Natural killer cell (primary cell): ENCODE measurements around the gene MYDGF. TPM values are rescaled to one million over a fixed set of nuclear protein-coding genes. Genes with fewer than 3 reads are reported as not detected.

Experiments
- ATAC-seq, 3 donors: fragments of 150-1000 bp in 2 of 3; fragments of 200-7000 bp in 1 of 3; cut with Tn5 transposase; 1 replicate in 1 of 3; 2 replicates in 2 of 3; pipeline ENCODE4 v1.10.0; 2021; ENCODE audit warnings: mild to moderate bottlenecking in 2 of 3, moderate library complexity in 2 of 3
- DNase-seq, 2 donors: peaks; one replicate each; pipeline versions ENCODE4 v3.0.0 to v3.0.0-alpha.2; 2013 to 2021; ENCODE audit warnings: mixed read lengths in 1 of 2
- H3K27ac ChIP-seq: one replicate; pipeline ENCODE4 v1.5.1; 2013; ENCODE audit warnings: mild to moderate bottlenecking, low read length
- H3K27me3 ChIP-seq: one replicate; pipeline ENCODE4 v1.6.1; 2013; ENCODE audit warnings: low read length; ENCODE audit not compliant: control insufficient read depth, insufficient read depth
- H3K36me3 ChIP-seq: one replicate; pipeline ENCODE4 v1.6.1; 2013; ENCODE audit warnings: low read length; ENCODE audit not compliant: control insufficient read depth, insufficient read depth
- H3K4me1 ChIP-seq: one replicate; pipeline ENCODE4 v1.6.1; 2013; ENCODE audit warnings: low read length; ENCODE audit not compliant: control insufficient read depth, insufficient read depth
- H3K4me3 ChIP-seq: one replicate; pipeline ENCODE4 v1.5.1; 2013; ENCODE audit warnings: low read length
- H3K9me3 ChIP-seq: one replicate; pipeline ENCODE4 v1.6.1; 2013; ENCODE audit warnings: low read length; ENCODE audit not compliant: control insufficient read depth, insufficient read depth
- H3K27ac Mint-ChIP-seq, 2 donors: one replicate each; pipeline ENCODE4 v1.8.0; 2022; ENCODE audit warnings: mild to moderate bottlenecking in 2 of 2, mixed read lengths in 2 of 2, moderate library complexity in 1 of 2
- H3K27me3 Mint-ChIP-seq, 2 donors: one replicate each; pipeline ENCODE4 v1.8.0; 2022; ENCODE audit warnings: low read depth in 2 of 2, mixed read lengths in 2 of 2
- H3K36me3 Mint-ChIP-seq: one replicate; pipeline ENCODE4 v1.8.0; 2022; ENCODE audit warnings: mixed read lengths
- H3K4me1 Mint-ChIP-seq, 2 donors: one replicate each; pipeline ENCODE4 v1.8.0; 2022; ENCODE audit warnings: mixed read lengths in 2 of 2
- H3K4me3 Mint-ChIP-seq: one replicate; pipeline ENCODE4 v1.8.0; 2022; ENCODE audit warnings: mild to moderate bottlenecking, moderate library complexity, mixed read lengths
- H3K9me3 Mint-ChIP-seq, 2 donors: one replicate each; pipeline ENCODE4 v1.8.0; 2022; ENCODE audit warnings: mixed read lengths in 2 of 2
- WGBS: methylation state at CpG from one replicate; pipeline ENCODE4 v1.1.7; 2013; ENCODE audit warnings: missing lambda C conversion rate; ENCODE audit not compliant: insufficient coverage; 5-methylcytosine and 5-hydroxymethylcytosine counted together
- intact Hi-C: fragments of 100-400 bp; cut with micrococcal nuclease; formaldehyde crosslinking; loops from one replicate; pipeline ENCODE4 v1.14.2; 2022
- total RNA-seq, 4 donors: library from RNA; stranded (reverse); fragments of 120-200 nt in 1 of 4; gene quantifications; one replicate each; pipeline versions ENCODE4 v1.2.3 to v1.2.4, GENCODE V29; 2013 to 2022
- TF ChIP-seq, protein P1 (sequence below): fragments of 200-600 bp; IDR thresholded peaks from one replicate; pipeline ENCODE4 v1.8.0; 2022; ENCODE audit warnings: antibody characterized with exemption

Gene MYDGF
- total RNA-seq, 3 donors from 2014 or later (not counting 1 experiment from before 2014, with no cell fraction given) = 36.9 to 41.8 (median 37.2) TPM

DNA sequence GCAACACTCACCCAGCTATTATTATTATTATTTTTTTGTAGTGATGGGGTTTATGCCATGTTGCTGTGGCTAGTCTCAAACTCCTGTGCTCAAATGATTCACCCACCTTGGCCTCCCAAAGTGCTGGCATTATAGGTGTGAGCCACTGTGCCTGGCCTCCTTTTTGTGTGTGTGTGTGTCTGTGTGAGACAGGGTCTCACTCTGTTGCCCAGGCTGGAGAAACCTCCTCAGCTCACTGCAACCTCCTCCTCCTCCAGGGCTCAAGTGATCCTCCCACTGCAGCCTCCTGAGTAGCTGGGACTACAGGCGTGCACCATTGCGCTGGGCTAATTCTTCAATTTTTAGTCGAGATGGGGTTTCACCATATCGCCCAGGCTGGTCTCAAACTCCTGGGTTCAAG lies 3.6 kb upstream of the MYDGF start:
- Histone ChIP-seq H3K4me1 (peaks cover 15% of the 10 kb centered on the region), H3K9me3 (no peaks in the 10 kb centered on the region), H3K4me3 (no peak overlapping the region), H3K27me3 (no peaks in the 10 kb centered on the region), H3K36me3 (peaks cover 12% of the 10 kb centered on the region), H3K27ac (no peak overlapping the region)
- intact Hi-C loops = no loop called here
- no peak for DNase-seq
- ATAC-seq = no peak
- TF ChIP-seq, protein P1, sequence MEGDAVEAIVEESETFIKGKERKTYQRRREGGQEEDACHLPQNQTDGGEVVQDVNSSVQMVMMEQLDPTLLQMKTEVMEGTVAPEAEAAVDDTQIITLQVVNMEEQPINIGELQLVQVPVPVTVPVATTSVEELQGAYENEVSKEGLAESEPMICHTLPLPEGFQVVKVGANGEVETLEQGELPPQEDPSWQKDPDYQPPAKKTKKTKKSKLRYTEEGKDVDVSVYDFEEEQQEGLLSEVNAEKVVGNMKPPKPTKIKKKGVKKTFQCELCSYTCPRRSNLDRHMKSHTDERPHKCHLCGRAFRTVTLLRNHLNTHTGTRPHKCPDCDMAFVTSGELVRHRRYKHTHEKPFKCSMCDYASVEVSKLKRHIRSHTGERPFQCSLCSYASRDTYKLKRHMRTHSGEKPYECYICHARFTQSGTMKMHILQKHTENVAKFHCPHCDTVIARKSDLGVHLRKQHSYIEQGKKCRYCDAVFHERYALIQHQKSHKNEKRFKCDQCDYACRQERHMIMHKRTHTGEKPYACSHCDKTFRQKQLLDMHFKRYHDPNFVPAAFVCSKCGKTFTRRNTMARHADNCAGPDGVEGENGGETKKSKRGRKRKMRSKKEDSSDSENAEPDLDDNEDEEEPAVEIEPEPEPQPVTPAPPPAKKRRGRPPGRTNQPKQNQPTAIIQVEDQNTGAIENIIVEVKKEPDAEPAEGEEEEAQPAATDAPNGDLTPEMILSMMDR = no peak
- H3K4me3 Mint-ChIP-seq = no peak overlapping the region
- 96% methylated on average over 4 of the region's 4 CpGs for WGBS
- no peak overlapping the region for H3K27ac Mint-ChIP-seq
- H3K9me3 Mint-ChIP-seq = no peaks in the 10 kb centered on the region
- H3K27me3 Mint-ChIP-seq = no peaks in the 10 kb centered on the region
- H3K4me1 Mint-ChIP-seq = peaks cover 6 to 21% of the 10 kb centered on the region in 2 donors
- no peaks in the 10 kb centered on the region for H3K36me3 Mint-ChIP-seq

GRCh38 chr19:4673216-4673615 lies 3.1 kb upstream of the MYDGF start:
- DNase-seq (no peak), ATAC-seq (no peak)
- no peaks in the 10 kb centered on the region for H3K27me3 Mint-ChIP-seq
- no peak overlapping the region for H3K4me3 Mint-ChIP-seq
- no peak overlapping the region for H3K27ac ChIP-seq
- TF ChIP-seq, protein P1 = no peak
- H3K4me1 ChIP-seq = peaks cover 15% of the 10 kb centered on the region
- no peaks in the 10 kb centered on the region for H3K27me3 ChIP-seq
- no peak overlapping the region for H3K27ac Mint-ChIP-seq
- peaks cover 11 to 26% of the 10 kb centered on the region in 2 donors for H3K4me1 Mint-ChIP-seq
- no peaks in the 10 kb centered on the region for H3K9me3 ChIP-seq
- WGBS = 59% methylated on average over 3 of the region's 4 CpGs
- H3K9me3 Mint-ChIP-seq = no peaks in the 10 kb centered on the region
- peaks cover 13% of the 10 kb centered on the region for H3K36me3 ChIP-seq
- H3K36me3 Mint-ChIP-seq = no peaks in the 10 kb centered on the region
- H3K4me3 ChIP-seq = no peak overlapping the region
- intact Hi-C loops = no loop called here

GRCh38 chr19:4671185-4671851 lies 1.2 kb upstream of the MYDGF start:
- no peak for ATAC-seq
- Mint-ChIP-seq H3K4me1 (peaks cover 12 to 27% of the 10 kb centered on the region in 2 donors), H3K27ac (peak overlapping the region; percentile 39 to 40), H3K27me3 (no peaks in the 10 kb centered on the region), H3K4me3 (peak overlapping the region; percentile 54), H3K36me3 (no peaks in the 10 kb centered on the region), H3K9me3 (no peaks in the 10 kb centered on the region)
- Histone ChIP-seq H3K4me3 (no peak overlapping the region), H3K4me1 (peaks cover 15% of the 10 kb centered on the region), H3K27me3 (no peaks in the 10 kb centered on the region), H3K36me3 (peaks cover 18% of the 10 kb centered on the region), H3K9me3 (no peaks in the 10 kb centered on the region), H3K27ac (no peak overlapping the region)
- 98% methylated on average over 8 of the region's 10 CpGs for WGBS
- DNase-seq = no peak
- TF ChIP-seq, protein P1 = no peak
- intact Hi-C loops = no loop called here

DNA sequence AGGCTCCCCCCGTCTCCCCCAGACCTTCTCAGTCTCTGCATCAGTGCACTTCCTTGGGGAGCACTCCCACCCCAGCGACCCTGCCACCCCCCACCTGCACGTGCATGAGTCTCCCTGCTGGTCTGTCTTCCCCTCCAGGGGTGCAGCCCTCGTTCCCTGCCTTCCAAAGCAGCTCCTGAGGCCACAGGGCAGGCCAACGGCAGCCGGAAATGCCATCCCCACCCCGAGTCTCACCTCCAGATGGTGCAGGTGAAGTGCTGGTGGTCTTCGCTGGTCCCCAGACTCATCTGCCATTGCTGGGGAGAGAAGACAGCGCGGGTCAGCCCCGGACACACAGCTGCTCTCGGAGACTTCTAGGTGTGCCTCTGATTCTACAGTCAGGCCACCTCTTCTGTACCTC lies 5.5 kb downstream of the MYDGF start:
- Mint-ChIP-seq H3K36me3 (no peaks in the 10 kb centered on the region), H3K4me1 (peaks cover 17 to 30% of the 10 kb centered on the region in 2 donors), H3K27ac (no peak overlapping the region), H3K9me3 (no peaks in the 10 kb centered on the region), H3K4me3 (no peak overlapping the region), H3K27me3 (no peaks in the 10 kb centered on the region)
- no peak overlapping the region for H3K4me3 ChIP-seq
- intact Hi-C loops = no loop called here
- TF ChIP-seq, protein P1 = no peak
- DNase-seq (no peak), ATAC-seq (no peak)
- peaks cover 40% of the 10 kb centered on the region for H3K36me3 ChIP-seq
- no peak overlapping the region for H3K27ac ChIP-seq
- no peaks in the 10 kb centered on the region for H3K9me3 ChIP-seq
- 93% methylated on average over 12 of the region's 12 CpGs for WGBS
- H3K27me3 ChIP-seq = no peaks in the 10 kb centered on the region
- H3K4me1 ChIP-seq = peaks cover 8% of the 10 kb centered on the region
